Measurements from ENCODE around the gene PGA4.
"Not testable (repeated sequence)": the region's sequence is repeated elsewhere in the genome, so short reads cannot be mapped to it uniquely, and the experiment has no call there.

Gene PGA4

GRCh38 chr11:61202950-61203746, 19.0 kb upstream of the PGA4 start, which contains the start of gene PGA3:
Gene PGA3, plus strand, starts transcription at chr11:61203515. Its CDS starts 50 bp downstream, at chr11:61203565.
- not testable (repeated sequence) for H3K4me3 ChIP-seq (ENCODE audit: low read length); DNase-seq (ENCODE audit: low read depth, low spot score)

GRCh38 chr11:61203873-61204272, 18.3 kb upstream of the PGA4 start:
- DNase-seq (ENCODE audit: low read depth, low spot score); H3K4me3 ChIP-seq (ENCODE audit: low read length): not testable (repeated sequence)

GRCh38 chr11:61204502-61205059, 17.6 kb upstream of the PGA4 start:
- DNase-seq (ENCODE audit: low read depth, low spot score), result not testable (repeated sequence)

GRCh38 chr11:61207636-61208310, 14.4 kb upstream of the PGA4 start:
- not testable (repeated sequence) for DNase-seq (ENCODE audit: low read depth, low spot score); H3K4me3 ChIP-seq (ENCODE audit: low read length)

More at GRCh38 chr11:61204502-61205059, 17.6 kb upstream of the PGA4 start:
- H3K4me3 ChIP-seq (ENCODE audit: low read length), result not testable (repeated sequence)

- H3K4me3 ChIP-seq (ENCODE audit: low read length); DNase-seq (ENCODE audit: low read depth, low spot score): not testable (repeated sequence)
Measured at GRCh38 chr11:61210629-61211028, 11.5 kb upstream of the PGA4 start.

- DNase-seq (ENCODE audit: low read depth, low spot score); H3K4me3 ChIP-seq (ENCODE audit: low read length): not testable (repeated sequence)
Measured at GRCh38 chr11:61211327-61211952, 10.7 kb upstream of the PGA4 start.

GRCh38 chr11:61212202-61212601, 9.9 kb upstream of the PGA4 start:
- not testable (repeated sequence) for DNase-seq (ENCODE audit: low read depth, low spot score); H3K4me3 ChIP-seq (ENCODE audit: low read length)

GRCh38 chr11:61213711-61214324, 8.3 kb upstream of the PGA4 start:
- not testable (repeated sequence) for DNase-seq (ENCODE audit: low read depth, low spot score); H3K4me3 ChIP-seq (ENCODE audit: low read length)

GRCh38 chr11:61218306-61218705, 3.8 kb upstream of the PGA4 start:
- H3K4me3 ChIP-seq (ENCODE audit: low read length), result not testable (repeated sequence)

GRCh38 chr11:61219016-61219415, 3.1 kb upstream of the PGA4 start:
- DNase-seq (ENCODE audit: low read depth, low spot score); H3K4me3 ChIP-seq (ENCODE audit: low read length): not testable (repeated sequence)

More at GRCh38 chr11:61218306-61218705, 3.8 kb upstream of the PGA4 start:
- not testable (repeated sequence) for DNase-seq (ENCODE audit: low read depth, low spot score)

GRCh38 chr11:61222692-61223091, 545 bp downstream of the PGA4 start:
- not testable (repeated sequence) for H3K4me3 ChIP-seq (ENCODE audit: low read length); DNase-seq (ENCODE audit: low read depth, low spot score)

GRCh38 chr11:61226457-61227137, 4.5 kb downstream of the PGA4 start:
- DNase-seq (ENCODE audit: low read depth, low spot score); H3K4me3 ChIP-seq (ENCODE audit: low read length): not testable (repeated sequence)

GRCh38 chr11:61229458-61229857, 7.3 kb downstream of the PGA4 start:
- DNase-seq (ENCODE audit: low read depth, low spot score), result not testable (repeated sequence)

GRCh38 chr11:61231033-61231432, 8.9 kb downstream of the PGA4 start:
- H3K4me3 ChIP-seq (ENCODE audit: low read length); DNase-seq (ENCODE audit: low read depth, low spot score): not testable (repeated sequence)

More at GRCh38 chr11:61229458-61229857, 7.3 kb downstream of the PGA4 start:
- H3K4me3 ChIP-seq (ENCODE audit: low read length), result not testable (repeated sequence)

GRCh38 chr11:61231585-61231984, 9.4 kb downstream of the PGA4 start:
- not testable (repeated sequence) for DNase-seq (ENCODE audit: low read depth, low spot score); H3K4me3 ChIP-seq (ENCODE audit: low read length)

GRCh38 chr11:61232548-61233145, 10.5 kb downstream of the PGA4 start:
- H3K4me3 ChIP-seq (ENCODE audit: low read length); DNase-seq (ENCODE audit: low read depth, low spot score): not testable (repeated sequence)

GRCh38 chr11:61237130-61237529, 15.0 kb downstream of the PGA4 start:
- not testable (repeated sequence) for DNase-seq (ENCODE audit: low read depth, low spot score); H3K4me3 ChIP-seq (ENCODE audit: low read length)

GRCh38 chr11:61240288-61240687, 18.1 kb downstream of the PGA4 start:
- not testable (repeated sequence) for DNase-seq (ENCODE audit: low read depth, low spot score); H3K4me3 ChIP-seq (ENCODE audit: low read length)

Measured in Jurkat, Clone E6-1 (cell line).